GM21390 (cell line): ENCODE results near the gene ANGPTL7.
"Not testable (repeated sequence)": the region's sequence is repeated elsewhere in the genome, so short reads cannot be mapped to it uniquely, and the experiment has no call there.

Experiments
- ATAC-seq: cut with Tn5 transposase; IDR thresholded peaks from one replicate; pipeline ENCODE4 v1.9.1; 2021; ENCODE audit not compliant: unreplicated experiment

Gene ANGPTL7

GRCh38 chr1:11168731-11169130 is 20.4 kb upstream of the ANGPTL7 start:
- no peak for ATAC-seq

GRCh38 chr1:11169202-11169601 is 20.0 kb upstream of the ANGPTL7 start:
- no peak for ATAC-seq

DNA sequence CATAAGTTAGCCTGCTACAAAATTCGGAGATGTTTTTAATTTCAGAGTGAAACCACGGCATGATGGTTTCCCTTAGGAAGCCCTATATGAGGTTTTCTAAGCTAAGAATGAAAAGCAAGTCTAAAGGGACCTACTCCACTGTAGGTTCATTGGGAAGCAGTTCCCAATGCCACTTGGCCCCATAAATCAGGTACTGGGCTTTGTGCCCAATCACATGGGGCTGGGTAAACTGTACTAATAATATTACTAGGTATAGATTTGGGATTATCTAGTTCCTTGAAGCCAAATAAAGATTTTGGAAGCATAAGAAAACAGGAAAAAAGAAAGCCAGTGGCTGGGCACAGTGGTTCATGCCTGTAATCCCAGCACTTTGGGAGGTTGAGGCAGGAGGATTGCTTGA is 19.1 kb upstream of the ANGPTL7 start:
- ATAC-seq, result no peak

- ATAC-seq, result no peak
These were observed 14.8 kb upstream of the ANGPTL7 start for GRCh38 chr1:11174261-11174942.

- ATAC-seq, result no peak
These were observed 13.7 kb upstream of the ANGPTL7 start for GRCh38 chr1:11175461-11175860.

DNA sequence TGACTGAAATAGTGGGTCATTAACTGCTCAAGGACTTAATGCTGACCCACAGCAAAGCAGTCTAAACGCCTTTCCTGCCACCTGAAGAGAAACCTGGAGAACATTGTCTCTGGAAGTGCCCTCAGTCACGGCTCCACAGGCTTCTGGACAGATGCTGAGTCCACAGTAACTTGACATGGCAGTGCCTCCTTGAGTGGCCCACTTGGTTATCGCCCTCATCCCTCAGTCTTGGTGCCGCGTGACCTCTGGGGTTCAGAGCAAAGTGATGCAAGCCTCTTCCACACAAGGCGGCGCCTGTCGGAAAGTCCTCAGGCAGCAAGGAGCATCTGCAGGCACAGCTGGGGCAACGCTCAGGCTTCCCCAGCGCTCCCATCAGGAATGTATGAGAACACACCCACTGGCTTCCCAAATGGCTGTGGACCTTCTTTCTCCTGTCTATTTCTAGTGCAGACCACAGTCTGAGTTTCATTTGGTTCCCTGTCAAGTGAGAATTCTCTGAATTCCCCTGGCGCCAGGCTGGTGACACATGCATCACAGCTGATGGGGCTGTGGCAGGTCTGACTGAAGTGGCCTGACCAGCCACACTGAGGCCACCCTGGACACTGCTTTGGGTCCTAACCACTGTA is 13.0 kb upstream of the ANGPTL7 start:
- no peak for ATAC-seq

- no peak for ATAC-seq
These were observed 10.8 kb upstream of the ANGPTL7 start for GRCh38 chr1:11178021-11179015.

DNA sequence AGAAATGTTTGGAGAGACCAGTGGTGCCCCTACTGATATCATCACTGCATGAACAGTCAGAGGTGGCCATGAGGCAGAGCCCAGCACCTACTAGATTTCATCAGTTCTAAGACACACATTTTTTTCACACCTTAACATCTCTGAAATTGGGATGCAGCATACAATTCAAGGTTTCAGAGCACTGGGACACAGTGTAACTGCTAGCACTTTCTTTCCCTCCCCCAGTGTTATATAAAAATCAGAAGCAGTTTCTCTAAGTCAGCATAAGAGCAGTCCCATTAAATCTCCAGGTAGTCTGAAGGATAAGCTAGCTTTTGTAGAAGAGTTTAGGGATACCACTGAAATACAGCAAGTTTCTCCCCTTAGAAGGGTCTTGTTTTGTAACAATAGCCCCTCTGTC is 10.0 kb upstream of the ANGPTL7 start:
- ATAC-seq, result no peak

DNA sequence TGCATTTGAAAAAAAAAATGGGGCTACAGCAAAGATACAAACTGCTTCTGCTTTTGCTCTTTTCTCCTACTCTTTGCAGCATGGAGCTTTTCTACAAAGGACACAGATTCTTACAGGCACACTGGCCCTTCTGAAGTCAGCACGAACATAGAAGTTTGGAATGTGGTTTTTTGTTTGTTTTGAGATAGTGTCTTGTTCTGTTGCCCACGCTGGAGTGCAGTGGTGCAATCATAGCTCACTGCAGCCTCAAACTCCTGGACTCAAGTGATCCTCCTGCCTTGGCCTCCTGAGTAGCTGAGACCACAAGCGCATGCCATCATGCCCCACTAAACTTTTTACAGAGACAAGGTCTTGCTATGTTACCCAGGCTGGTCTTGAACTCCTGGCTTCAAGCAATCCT is 9.4 kb upstream of the ANGPTL7 start:
- ATAC-seq, result not testable (repeated sequence)

DNA sequence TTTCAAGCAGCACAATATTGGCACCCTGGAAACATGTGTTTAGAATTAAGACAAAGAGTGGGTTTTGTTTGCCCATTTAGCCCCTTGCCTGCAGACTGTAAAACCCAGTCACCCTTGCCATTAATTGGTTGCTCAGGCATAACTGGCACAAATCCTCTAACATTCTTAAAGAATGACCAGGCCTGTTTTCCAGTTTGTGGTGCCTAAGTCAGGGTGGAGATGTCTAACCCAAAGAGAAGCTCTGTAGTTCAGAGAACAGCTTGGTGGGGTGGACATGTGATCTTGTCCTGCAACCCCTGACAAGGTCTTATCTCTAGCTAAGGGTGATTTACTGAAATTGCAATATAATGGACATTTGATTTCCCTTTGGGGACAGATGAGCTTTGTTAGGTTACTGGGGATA is 8.8 kb upstream of the ANGPTL7 start:
- ATAC-seq, result no peak

GRCh38 chr1:11182884-11183283 is 6.3 kb upstream of the ANGPTL7 start:
- ATAC-seq, result no peak

GRCh38 chr1:11184973-11185372 is 4.2 kb upstream of the ANGPTL7 start:
- no peak for ATAC-seq

DNA sequence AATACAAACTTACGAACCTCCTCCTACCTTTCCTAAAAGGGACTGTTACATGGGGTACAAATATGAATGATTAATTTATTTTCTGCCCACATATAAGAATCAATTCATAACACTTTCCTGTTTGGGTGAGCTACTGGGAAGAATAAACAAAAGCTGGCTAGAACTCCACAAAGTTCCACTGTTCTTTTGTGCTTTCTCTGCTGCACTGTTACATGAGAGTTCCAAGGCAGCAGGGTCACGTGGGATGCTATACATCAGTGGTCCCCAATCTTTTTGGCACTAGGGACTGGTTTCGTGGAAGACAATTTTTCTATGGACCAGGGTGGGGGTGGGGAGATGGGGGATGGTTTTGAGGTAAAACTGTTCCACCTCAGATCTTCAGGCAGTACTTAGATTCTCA is 2.2 kb upstream of the ANGPTL7 start:
- no peak for ATAC-seq

DNA sequence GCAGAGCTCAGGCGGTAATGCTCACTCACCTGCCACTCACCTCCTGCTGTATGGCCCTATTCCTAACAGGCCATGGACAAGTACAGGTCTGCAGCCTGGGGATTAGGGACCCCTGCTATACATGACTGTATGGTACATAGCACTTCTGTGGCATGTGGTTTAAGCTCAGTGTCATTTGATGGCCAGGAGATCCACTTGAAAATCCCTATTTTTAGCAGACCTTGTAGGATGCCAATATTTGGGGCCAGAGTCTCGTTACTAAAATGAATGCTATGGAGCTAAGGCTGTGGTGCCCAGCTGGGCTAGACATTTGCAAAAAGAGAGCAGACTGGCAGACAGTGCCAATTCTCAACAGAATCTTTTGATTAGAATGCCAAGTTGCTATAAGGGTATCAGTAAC is 1.7 kb upstream of the ANGPTL7 start:
- ATAC-seq, result no peak

- no peak for ATAC-seq
These were observed 1.2 kb upstream of the ANGPTL7 start for GRCh38 chr1:11187931-11188330.

DNA sequence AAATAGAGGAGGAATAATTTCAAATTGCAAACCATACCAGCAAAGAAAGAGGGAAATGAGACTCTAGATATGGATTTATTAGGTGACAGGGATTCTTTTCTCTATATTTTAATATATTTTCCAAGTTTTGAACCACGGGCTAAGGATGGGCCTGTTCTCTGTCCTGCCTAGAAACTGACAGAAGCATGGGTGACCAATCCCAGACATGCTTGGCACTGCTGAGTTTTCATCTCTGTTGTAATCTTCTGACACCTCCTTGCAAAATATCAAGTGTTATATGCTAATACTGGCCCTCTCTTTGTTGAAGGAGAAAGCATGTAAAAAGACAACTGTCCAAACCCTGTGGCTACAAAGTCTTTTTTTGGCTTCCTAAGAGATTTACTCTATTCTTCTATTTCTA is 774 bp upstream of the ANGPTL7 start:
- no peak for ATAC-seq

DNA sequence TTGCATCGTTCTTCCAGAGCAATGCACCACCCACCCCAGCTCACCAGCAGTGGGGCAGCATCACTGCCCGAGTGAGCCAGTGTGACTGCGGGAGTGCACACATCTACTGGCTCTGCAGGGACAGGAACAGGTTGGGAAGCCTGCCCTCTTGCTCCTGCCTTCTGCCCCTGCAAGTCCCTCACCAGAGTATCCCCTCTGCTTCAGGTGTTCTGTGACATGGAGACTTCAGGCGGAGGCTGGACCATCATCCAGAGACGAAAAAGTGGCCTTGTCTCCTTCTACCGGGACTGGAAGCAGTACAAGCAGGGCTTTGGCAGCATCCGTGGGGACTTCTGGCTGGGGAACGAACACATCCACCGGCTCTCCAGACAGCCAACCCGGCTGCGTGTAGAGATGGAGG is 4.2 kb downstream of the ANGPTL7 start:
- no peak for ATAC-seq

- no peak for ATAC-seq
These were observed 5.4 kb downstream of the ANGPTL7 start for GRCh38 chr1:11194407-11195176.

- no peak for ATAC-seq
These were observed 7.8 kb downstream of the ANGPTL7 start for GRCh38 chr1:11196945-11197344.

GRCh38 chr1:11197359-11197758 is 8.2 kb downstream of the ANGPTL7 start:
- no peak for ATAC-seq

GRCh38 chr1:11198257-11198656 is 9.1 kb downstream of the ANGPTL7 start:
- ATAC-seq, result no peak
